ENCODE measurements around the gene THAP7. TPM values are rescaled to one million over a fixed set of nuclear protein-coding genes. Genes with fewer than 3 reads are reported as not detected.

The THAP7 gene
- total RNA-seq, 1 experiment from 2014 or later: 27.7 TPM

DNA sequence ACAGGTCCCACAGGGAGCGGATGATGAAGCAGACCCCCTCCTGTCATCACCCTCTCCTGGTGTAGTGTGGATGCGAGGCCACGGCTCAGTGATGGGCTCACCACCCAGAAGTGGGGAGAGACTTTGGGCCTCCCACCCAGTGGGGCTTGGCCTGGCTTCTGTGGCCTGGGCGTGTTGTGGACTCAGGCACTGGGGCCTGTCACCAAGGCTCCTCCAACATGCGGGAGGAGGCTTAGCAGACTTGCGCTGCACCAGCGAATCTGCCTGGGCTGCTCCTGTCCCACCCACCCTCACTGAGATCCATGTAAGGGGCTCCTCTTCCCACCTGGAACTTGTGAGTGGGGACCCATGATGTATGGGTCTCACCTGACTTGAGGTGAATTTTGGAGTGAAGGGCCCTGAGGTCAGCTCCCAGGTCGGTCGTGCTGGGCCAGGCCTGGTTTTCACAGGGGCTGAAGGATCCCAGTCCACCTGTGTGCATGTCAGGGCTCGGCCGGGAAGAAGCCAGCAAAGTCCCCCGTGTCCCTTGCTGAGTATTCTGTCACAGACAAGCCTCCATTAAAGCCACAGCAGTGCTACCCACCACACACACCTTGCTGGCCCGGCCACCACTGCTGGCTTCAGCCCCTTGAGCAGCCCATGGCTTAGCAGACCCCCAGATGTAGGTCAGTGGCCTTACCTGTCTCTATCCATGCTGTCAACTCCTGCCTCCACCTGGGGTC is 4.2 kb downstream of the THAP7 start:
- H3K9ac ChIP-seq (ENCODE audit: low read length): no peak overlapping the region
- TF ChIP-seq SIN3A (IDR thresholded peaks at IDR 0.05; ENCODE audit: low read depth) (no peak), FOSL1 (IDR thresholded peaks at IDR 0.05; ENCODE audit: low read depth) (no peak), YY1 (IDR thresholded peaks at IDR 0.05; ENCODE audit: extremely low read depth, insufficient replicate concordance, low read depth, low read length) (no peak), CBX3 (IDR thresholded peaks at IDR 0.05; ENCODE audit: low read depth) (no peak), EZH2phosphoT487 (IDR thresholded peaks at IDR 0.05; ENCODE audit: borderline replicate concordance) (no peak), JUND (IDR thresholded peaks at IDR 0.05) (peak; percentile 30; the same call in 1 of the 2 replicates)
- TF ChIP-seq, protein P1, sequence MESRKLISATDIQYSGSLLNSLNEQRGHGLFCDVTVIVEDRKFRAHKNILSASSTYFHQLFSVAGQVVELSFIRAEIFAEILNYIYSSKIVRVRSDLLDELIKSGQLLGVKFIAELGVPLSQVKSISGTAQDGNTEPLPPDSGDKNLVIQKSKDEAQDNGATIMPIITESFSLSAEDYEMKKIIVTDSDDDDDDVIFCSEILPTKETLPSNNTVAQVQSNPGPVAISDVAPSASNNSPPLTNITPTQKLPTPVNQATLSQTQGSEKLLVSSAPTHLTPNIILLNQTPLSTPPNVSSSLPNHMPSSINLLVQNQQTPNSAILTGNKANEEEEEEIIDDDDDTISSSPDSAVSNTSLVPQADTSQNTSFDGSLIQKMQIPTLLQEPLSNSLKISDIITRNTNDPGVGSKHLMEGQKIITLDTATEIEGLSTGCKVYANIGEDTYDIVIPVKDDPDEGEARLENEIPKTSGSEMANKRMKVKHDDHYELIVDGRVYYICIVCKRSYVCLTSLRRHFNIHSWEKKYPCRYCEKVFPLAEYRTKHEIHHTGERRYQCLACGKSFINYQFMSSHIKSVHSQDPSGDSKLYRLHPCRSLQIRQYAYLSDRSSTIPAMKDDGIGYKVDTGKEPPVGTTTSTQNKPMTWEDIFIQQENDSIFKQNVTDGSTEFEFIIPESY (IDR thresholded peaks at IDR 0.05; ENCODE audit: extremely low read depth, insufficient replicate concordance, low read length): no peak
- peaks cover 3 to 11% of the 10 kb centered on the region in 2 experiments; a peak in 3 of 4 replicates for H3K36me3 ChIP-seq (ENCODE audit: control insufficient read depth in 1 of 2, insufficient read depth in 2 of 2, low read length in 2 of 2)
- H3K9me2 ChIP-seq (ENCODE audit: insufficient read depth): no peaks in the 10 kb centered on the region
- H3K9me3 ChIP-seq (ENCODE audit: control insufficient read depth in 1 of 2, insufficient read depth in 1 of 2, low read depth in 1 of 2, low read length in 2 of 2): no peaks in the 10 kb centered on the region
- BruUV-seq (replicated peaks): no TSS peak
- H3K4me3 ChIP-seq (replicated peaks in 1 of 2; ENCODE audit: low read depth in 1 of 2, low read length in 2 of 2): no peak overlapping the region
- H3K4me1 ChIP-seq (ENCODE audit: control insufficient read depth in 1 of 2, insufficient read depth in 2 of 2, low read length in 2 of 2): peaks cover 10 to 15% of the 10 kb centered on the region in 2 experiments; a peak in 3 of 4 replicates
- H3K27ac ChIP-seq (ENCODE audit: low read depth, low read length): peak overlapping the region; percentile 40; the same call in 1 of the 2 replicates
- H3K27me3 ChIP-seq (ENCODE audit: insufficient read depth, low read length): no peaks in the 10 kb centered on the region
- no peak overlapping the region for H3K4me2 ChIP-seq (ENCODE audit: low read length)
- ATAC-seq (no peak), DNase-seq (ENCODE audit: low read depth, low spot score) (no peak)
- H3K79me2 ChIP-seq (ENCODE audit: insufficient read depth, low read length): peaks cover 25% of the 10 kb centered on the region
- intact Hi-C loops (cut with micrococcal nuclease): no loop called here
- ChIA-PET RAD21 (ENCODE audit: low non-redundant PET in 1 of 2, low total read pairs in 2 of 2, uncharacterized antibody in 2 of 2, unreplicated experiment in 2 of 2) (no interaction called here), CTCF (no interaction called here), POLR2A (no interaction called here)
- H4K20me1 ChIP-seq (ENCODE audit: insufficient read depth): no peaks in the 10 kb centered on the region
- H2AFZ ChIP-seq (ENCODE audit: low read depth, low read length, poor library complexity, severe bottlenecking): no peak overlapping the region

Measured in HCT116 (cell line).